HG02623 (cell line): ENCODE measurements around the gene SLC41A3.
"Not testable (repeated sequence)": the region's sequence is repeated elsewhere in the genome, so short reads cannot be mapped to it uniquely, and the experiment has no call there.

Experiments
- ATAC-seq: cut with Tn5 transposase; IDR thresholded peaks from one replicate; pipeline ENCODE4 v1.9.1; 2021; ENCODE audit warnings: moderate library complexity; ENCODE audit not compliant: unreplicated experiment

Gene SLC41A3

GRCh38 chr3:126008219-126008618 lies 75.7 kb downstream of the SLC41A3 start:
- no peak for ATAC-seq

GRCh38 chr3:126005951-126006350 lies 78.0 kb downstream of the SLC41A3 start:
- no peak for ATAC-seq

- no peak for ATAC-seq
Observed at GRCh38 chr3:126004692-126005091, 79.2 kb downstream of the SLC41A3 start.

- ATAC-seq: no peak
Observed at GRCh38 chr3:126004217-126004616, 79.7 kb downstream of the SLC41A3 start.

- ATAC-seq: no peak
Observed at GRCh38 chr3:126003447-126004190, 80.3 kb downstream of the SLC41A3 start.

GRCh38 chr3:126002189-126002588 lies 81.7 kb downstream of the SLC41A3 start:
- no peak for ATAC-seq

- not testable (repeated sequence) for ATAC-seq
Observed at GRCh38 chr3:125996751-125997150, 87.2 kb downstream of the SLC41A3 start.

- ATAC-seq: peak; percentile 86
Observed at GRCh38 chr3:125990253-125990970, 93.5 kb downstream of the SLC41A3 start.

- not testable (repeated sequence) for ATAC-seq
Observed at GRCh38 chr3:125984951-125985350, 99.0 kb downstream of the SLC41A3 start.

GRCh38 chr3:125977104-125977503 lies 106.8 kb downstream of the SLC41A3 start:
- ATAC-seq: not testable (repeated sequence)

- ATAC-seq: not testable (repeated sequence)
Observed at GRCh38 chr3:125976003-125976390, 107.9 kb downstream of the SLC41A3 start.

GRCh38 chr3:125975245-125976002 lies 108.5 kb downstream of the SLC41A3 start:
- not testable (repeated sequence) for ATAC-seq

- ATAC-seq: peak; percentile 50
Observed at GRCh38 chr3:125971997-125972944, 111.7 kb downstream of the SLC41A3 start.

GRCh38 chr3:125968701-125969592 lies 115.0 kb downstream of the SLC41A3 start, which contains the start of gene ROPN1B:
Gene ROPN1B, plus strand, starts transcription at chr3:125969178. Its CDS starts 2,877 bp downstream, at chr3:125972055.
- ATAC-seq: not testable (repeated sequence)

- not testable (repeated sequence) for ATAC-seq
Observed at GRCh38 chr3:125968121-125968520, 115.8 kb downstream of the SLC41A3 start.

- ATAC-seq: no peak
Observed at GRCh38 chr3:125967156-125967555, 116.8 kb downstream of the SLC41A3 start.

- no peak for ATAC-seq
Observed at GRCh38 chr3:125965505-125965904, 118.4 kb downstream of the SLC41A3 start.

- ATAC-seq: not testable (repeated sequence)
Observed at GRCh38 chr3:125963834-125964233, 120.1 kb downstream of the SLC41A3 start.

- ATAC-seq: no peak
Observed at GRCh38 chr3:125961289-125961589, 122.7 kb downstream of the SLC41A3 start.
